Lower lobe of right lung (tissue), 2 donors: ENCODE measurements around the gene AGXT. TPM values are rescaled to one million over a fixed set of nuclear protein-coding genes. Genes with fewer than 3 reads are reported as not detected.

Experiments used
- ATAC-seq, 2 donors: fragments of 200-7000 bp; cut with Tn5 transposase; one replicate each; pipeline ENCODE4 v1.9.1; 2020 to 2022; ENCODE audit warnings: mild to moderate bottlenecking in 2 of 2, moderate library complexity in 2 of 2
- DNase-seq: peaks from one replicate; pipeline ENCODE4 v3.0.0-alpha.2; 2020
- H3K27ac ChIP-seq: fragments of 200-600 bp; one replicate; pipeline ENCODE4 v1.8.0; 2022
- H3K27me3 ChIP-seq: fragments of 200-600 bp; one replicate; pipeline ENCODE4 v1.8.0; 2022; ENCODE audit warnings: low read depth
- H3K36me3 ChIP-seq: fragments of 200-600 bp; one replicate; pipeline ENCODE4 v1.8.0; 2022; ENCODE audit warnings: mild to moderate bottlenecking
- H3K4me1 ChIP-seq: fragments of 200-600 bp; one replicate; pipeline ENCODE4 v1.8.0; 2022
- H3K4me3 ChIP-seq: fragments of 200-600 bp; one replicate; pipeline ENCODE4 v1.8.0; 2022; ENCODE audit warnings: mild to moderate bottlenecking
- H3K9me3 ChIP-seq: fragments of 200-600 bp; one replicate; pipeline ENCODE4 v1.8.0; 2022
- CTCF ChIP-seq: fragments of 200-600 bp; IDR thresholded peaks from one replicate; pipeline ENCODE4 v1.8.0; 2022; ENCODE audit warnings: antibody characterized with exemption, mild to moderate bottlenecking
- intact Hi-C: fragments of 100-400 bp; cut with DNase I; formaldehyde crosslinking; loops from one replicate; pipeline ENCODE4 v1.11.0; 2022
- total RNA-seq: library from RNA; stranded (reverse); fragmentation: NEBNext Ultra II Directional; extraction: Animal tissue kit (Norgen Biotek cat#: 25700); gene quantifications from one replicate; pipeline ENCODE4 v1.2.1, GENCODE V29; 2021
- donor health status: DM: no; HTN: yes; CAD: no; lungs with severe emphysema.

The AGXT gene
- total RNA-seq, 1 donor from 2014 or later = not detected

GRCh38 chr2:240917009-240917683, 48.5 kb downstream of the AGXT start:
- no peaks in the 10 kb centered on the region for H3K36me3 ChIP-seq
- ATAC-seq (no peak), DNase-seq (peak; percentile 41)
- no peak for TF ChIP-seq CTCF
- H3K4me1 ChIP-seq = peaks cover 47% of the 10 kb centered on the region
- no peaks in the 10 kb centered on the region for H3K9me3 ChIP-seq
- intact Hi-C loops = no loop called here
- H3K27me3 ChIP-seq = peaks cover 19% of the 10 kb centered on the region
- H3K4me3 ChIP-seq = no peak overlapping the region
- H3K27ac ChIP-seq = no peak overlapping the region

GRCh38 chr2:240917684-240918257, 49.1 kb downstream of the AGXT start:
- H3K27ac ChIP-seq = peak overlapping the region; percentile 11
- H3K27me3 ChIP-seq = peaks cover 19% of the 10 kb centered on the region
- H3K4me3 ChIP-seq = no peak overlapping the region
- TF ChIP-seq CTCF = no peak
- intact Hi-C loops = no loop called here
- no peaks in the 10 kb centered on the region for H3K36me3 ChIP-seq
- ATAC-seq (no peak), DNase-seq (peak; percentile 43)
- no peaks in the 10 kb centered on the region for H3K9me3 ChIP-seq
- H3K4me1 ChIP-seq = peaks cover 47% of the 10 kb centered on the region

- TF ChIP-seq CTCF = no peak
- ATAC-seq = no peak
- no peaks in the 10 kb centered on the region for H3K36me3 ChIP-seq
- peaks cover 41% of the 10 kb centered on the region for H3K4me1 ChIP-seq
- intact Hi-C loops = no loop called here
- H3K4me3 ChIP-seq = no peak overlapping the region
- H3K27me3 ChIP-seq = peaks cover 19% of the 10 kb centered on the region
- H3K27ac ChIP-seq = peak overlapping the region; percentile 11
- peak; percentile 46 for DNase-seq
- H3K9me3 ChIP-seq = no peaks in the 10 kb centered on the region
Measured at GRCh38 chr2:240918258-240919091, 49.9 kb downstream of the AGXT start.

- intact Hi-C loops = no loop called here
- no peak for TF ChIP-seq CTCF
- Histone ChIP-seq H3K36me3 (no peaks in the 10 kb centered on the region), H3K27me3 (peaks cover 19% of the 10 kb centered on the region), H3K9me3 (no peaks in the 10 kb centered on the region), H3K27ac (no peak overlapping the region), H3K4me1 (peaks cover 33% of the 10 kb centered on the region), H3K4me3 (no peak overlapping the region)
- ATAC-seq = no peak
- DNase-seq = no peak
Measured at GRCh38 chr2:240919161-240919781, 50.6 kb downstream of the AGXT start.
